Mesangial cell (primary cell): Measurements from ENCODE around the gene SMIM43. TPM values are rescaled to one million over a fixed set of nuclear protein-coding genes. Genes with fewer than 3 reads are reported as not detected.

Experiments
- total RNA-seq: library from RNA; depleted of rRNA; stranded (reverse); fragments of >200 nt; gene quantifications from 2 replicates; pipeline ENCODE4 v1.2.3, GENCODE V29; 2015

The SMIM43 gene
- total RNA-seq, result not detected in 2 replicates

GRCh38 chr4:121764702-121765367 lies at the start of gene SMIM43:
Gene SMIM43 (minus strand): TSS chr4:121765164. CDS start chr4:121765105, 59 bp downstream.

GRCh38 chr4:121800961-121801714 lies 36.2 kb upstream of the SMIM43 start, which contains the start of gene EXOSC9:
Gene EXOSC9 (plus strand): TSS chr4:121801323. CDS start chr4:121801425, 102 bp downstream.

Other genes with a start within 250 kb of the SMIM43 start
- gene ANXA5, start 68.2 kb downstream of the SMIM43 start, total RNA-seq, result 286 and 340 TPM in 2 replicates
- 13.7 and 35.0 TPM in 2 replicates for gene EXOSC9, start 36.2 kb upstream of the SMIM43 start, total RNA-seq
- 5.3 and 161 TPM in 2 replicates for gene CCNA2, start 58.7 kb upstream of the SMIM43 start, total RNA-seq
- gene BBS7, start 105.3 kb upstream of the SMIM43 start, total RNA-seq, result 13.6 and 17.6 TPM in 2 replicates
- under 0.01 and 0.51 TPM in 2 replicates for gene TRPC3, start 186.9 kb upstream of the SMIM43 start, total RNA-seq